Erythroblast (primary cell): ENCODE results near the gene COX8A.

Source experiments
- GATA1 ChIP-seq: IDR thresholded peaks from 2 replicates; pipeline ENCODE4 v1.6.1; 2011; ENCODE audit warnings: low read depth, mild to moderate bottlenecking, control low read depth, low read length, moderate library complexity
- POLR2A ChIP-seq: IDR thresholded peaks from 2 replicates; pipeline ENCODE4 v1.6.1; 2011; ENCODE audit warnings: mild to moderate bottlenecking, low read length

- no peak for TF ChIP-seq POLR2A
- no peak for TF ChIP-seq GATA1
Measured at GRCh38 chr11:63966444-63966843, 8.0 kb upstream of the COX8A start.
